ENCODE data around the gene NRAP. TPM values are rescaled to one million over a fixed set of nuclear protein-coding genes. Genes with fewer than 3 reads are reported as not detected.

Gene NRAP
- total RNA-seq, 1 experiment from 2014 or later = not detected

GRCh38 chr10:113589201-113589770 is 74.6 kb downstream of the NRAP start:
- H3K9me3 Mint-ChIP-seq = no peaks in the 10 kb centered on the region
- Histone ChIP-seq H2AK5ac (ENCODE audit: insufficient read length, low read length) (no peak overlapping the region), H3K27me3 (ENCODE audit: insufficient read depth, low read length) (no peaks in the 10 kb centered on the region), H4K5ac (ENCODE audit: insufficient read length, low read depth, low read length) (no peak overlapping the region), H2BK12ac (ENCODE audit: insufficient read length, low read depth, low read length) (no peak overlapping the region), H3K4me1 (ENCODE audit: insufficient read depth, low read length) (no peaks in the 10 kb centered on the region), H3T11ph (ENCODE audit: low read length) (no peak overlapping the region), H3K4ac (ENCODE audit: low read depth, low read length) (no peak overlapping the region), H4K8ac (replicated peaks; ENCODE audit: insufficient read length, low read depth, low read length) (no peak overlapping the region), H2BK5ac (ENCODE audit: insufficient read length, low read length) (no peak overlapping the region), H2AFZ (ENCODE audit: low read length) (no peak overlapping the region), H3K79me2 (ENCODE audit: insufficient read depth, low read length) (no peaks in the 10 kb centered on the region), H3K27ac (ENCODE audit: insufficient read length, low read depth, low read length) (no peak overlapping the region), H3K9me3 (ENCODE audit: control insufficient read depth, low read depth, low read length) (no peaks in the 10 kb centered on the region), H3K23me2 (ENCODE audit: insufficient read length, low read depth, low read length, poor library complexity, severe bottlenecking) (no peaks in the 10 kb centered on the region), H2BK15ac (ENCODE audit: low read depth, low read length) (no peak overlapping the region), H2BK120ac (ENCODE audit: low read depth, low read length, poor library complexity, severe bottlenecking) (no peak overlapping the region), H2BK20ac (ENCODE audit: low read depth, low read length, poor library complexity, severe bottlenecking) (no peak overlapping the region), H3K56ac (ENCODE audit: insufficient read length, low read depth, low read length) (no peak overlapping the region), H3K14ac (ENCODE audit: insufficient read depth, low read length) (no peak overlapping the region), H4K91ac (ENCODE audit: insufficient read length, low read depth, low read length) (no peak overlapping the region), H3K9ac (ENCODE audit: extremely low read depth, insufficient read length, low read length) (no peak overlapping the region), H3K18ac (ENCODE audit: insufficient read length, low read depth, low read length) (no peak overlapping the region), H3K79me1 (ENCODE audit: insufficient read depth, low read depth, low read length, poor library complexity, severe bottlenecking) (no peaks in the 10 kb centered on the region), H3K23ac (ENCODE audit: insufficient read length, low read depth, low read length) (no peak overlapping the region), H4K20me1 (ENCODE audit: control insufficient read depth, insufficient read depth, insufficient read length) (no peaks in the 10 kb centered on the region), H3K4me2 (ENCODE audit: insufficient read depth, insufficient read length, low read length) (no peak overlapping the region)
- no peak for TF ChIP-seq CTCF (conservative IDR thresholded peaks at IDR 0.05)
- no peak overlapping the region for H3K27ac Mint-ChIP-seq
- peaks cover 26% of the 10 kb centered on the region for H3K27me3 Mint-ChIP-seq (ENCODE audit: low read depth)
- H3K4me3 Mint-ChIP-seq = no peak overlapping the region
- DNase-seq = no peak
- no peaks in the 10 kb centered on the region for H3K36me3 Mint-ChIP-seq (ENCODE audit: insufficient read depth in 1 of 3, low read depth in 3 of 3)
- H3K4me1 Mint-ChIP-seq = peaks cover 2% of the 10 kb centered on the region in 2 experiments
- no CpG with 5 or more reads among the region's 13 CpGs for WGBS (ENCODE audit: extremely low coverage, insufficient read length, low lambda C conversion rate)

Measured in H9 (cell line).